IPS-18a (cell line): ENCODE data around the gene EFCAB6.

ENCODE experiments used
- H3K27ac ChIP-seq: one replicate; pipeline ENCODE4 v1.5.1; 2013; ENCODE audit warnings: low read length
- H3K27me3 ChIP-seq: one replicate; pipeline ENCODE4 v1.6.1; 2013; ENCODE audit warnings: mild to moderate bottlenecking, low read length; ENCODE audit not compliant: control insufficient read depth, insufficient read depth
- H3K36me3 ChIP-seq: one replicate; pipeline ENCODE4 v1.6.1; 2013; ENCODE audit warnings: low read depth, low read length; ENCODE audit not compliant: control insufficient read depth
- H3K4me1 ChIP-seq: one replicate; pipeline ENCODE4 v1.6.1; 2013; ENCODE audit warnings: low read depth, low read length; ENCODE audit not compliant: control insufficient read depth
- H3K4me3 ChIP-seq: one replicate; pipeline ENCODE4 v1.5.1; 2013; ENCODE audit warnings: low read length
- H3K9ac ChIP-seq: one replicate; pipeline ENCODE4 v1.6.1; 2013; ENCODE audit warnings: mild to moderate bottlenecking, low read length, moderate library complexity
- H3K9me3 ChIP-seq: one replicate; pipeline ENCODE4 v1.6.1; 2013; ENCODE audit warnings: low read depth, low read length; ENCODE audit not compliant: control insufficient read depth

The EFCAB6 gene

GRCh38 chr22:43506487-43506886, 305.6 kb downstream of the EFCAB6 start:
- no peak overlapping the region for H3K27ac ChIP-seq
- H3K9ac ChIP-seq = no peak overlapping the region
- no peaks in the 10 kb centered on the region for H3K4me1 ChIP-seq
- H3K4me3 ChIP-seq = no peak overlapping the region
- H3K9me3 ChIP-seq = no peaks in the 10 kb centered on the region
- no peaks in the 10 kb centered on the region for H3K27me3 ChIP-seq
- no peaks in the 10 kb centered on the region for H3K36me3 ChIP-seq

- H3K36me3 ChIP-seq = no peaks in the 10 kb centered on the region
- no peaks in the 10 kb centered on the region for H3K27me3 ChIP-seq
- H3K4me1 ChIP-seq = no peaks in the 10 kb centered on the region
- no peak overlapping the region for H3K9ac ChIP-seq
- no peaks in the 10 kb centered on the region for H3K9me3 ChIP-seq
- no peak overlapping the region for H3K4me3 ChIP-seq
- no peak overlapping the region for H3K27ac ChIP-seq
These were observed 306.2 kb downstream of the EFCAB6 start for GRCh38 chr22:43505896-43506295.

GRCh38 chr22:43505423-43505822, 306.7 kb downstream of the EFCAB6 start:
- Histone ChIP-seq H3K27me3 (no peaks in the 10 kb centered on the region), H3K4me1 (no peaks in the 10 kb centered on the region), H3K27ac (no peak overlapping the region), H3K9me3 (no peaks in the 10 kb centered on the region), H3K9ac (no peak overlapping the region), H3K36me3 (no peaks in the 10 kb centered on the region), H3K4me3 (no peak overlapping the region)

GRCh38 chr22:43504666-43505261, 307.3 kb downstream of the EFCAB6 start:
- no peaks in the 10 kb centered on the region for H3K36me3 ChIP-seq
- H3K4me1 ChIP-seq = no peaks in the 10 kb centered on the region
- no peaks in the 10 kb centered on the region for H3K9me3 ChIP-seq
- no peaks in the 10 kb centered on the region for H3K27me3 ChIP-seq
- H3K9ac ChIP-seq = no peak overlapping the region
- no peak overlapping the region for H3K27ac ChIP-seq
- H3K4me3 ChIP-seq = no peak overlapping the region

GRCh38 chr22:43504068-43504467, 308.0 kb downstream of the EFCAB6 start:
- Histone ChIP-seq H3K27me3 (no peaks in the 10 kb centered on the region), H3K9ac (no peak overlapping the region), H3K4me3 (no peak overlapping the region), H3K36me3 (no peaks in the 10 kb centered on the region), H3K4me1 (no peaks in the 10 kb centered on the region), H3K9me3 (no peaks in the 10 kb centered on the region), H3K27ac (no peak overlapping the region)

- H3K27me3 ChIP-seq = no peaks in the 10 kb centered on the region
- no peaks in the 10 kb centered on the region for H3K9me3 ChIP-seq
- H3K4me1 ChIP-seq = no peaks in the 10 kb centered on the region
- no peak overlapping the region for H3K4me3 ChIP-seq
- H3K27ac ChIP-seq = no peak overlapping the region
- H3K36me3 ChIP-seq = no peaks in the 10 kb centered on the region
- no peak overlapping the region for H3K9ac ChIP-seq
These were observed 309.7 kb downstream of the EFCAB6 start for GRCh38 chr22:43502306-43502874.

GRCh38 chr22:43501878-43502277, 310.2 kb downstream of the EFCAB6 start:
- no peak overlapping the region for H3K4me3 ChIP-seq
- H3K36me3 ChIP-seq = no peaks in the 10 kb centered on the region
- no peaks in the 10 kb centered on the region for H3K27me3 ChIP-seq
- no peaks in the 10 kb centered on the region for H3K4me1 ChIP-seq
- H3K9ac ChIP-seq = no peak overlapping the region
- no peak overlapping the region for H3K27ac ChIP-seq
- H3K9me3 ChIP-seq = no peaks in the 10 kb centered on the region

- no peaks in the 10 kb centered on the region for H3K27me3 ChIP-seq
- no peaks in the 10 kb centered on the region for H3K4me1 ChIP-seq
- H3K9ac ChIP-seq = no peak overlapping the region
- H3K9me3 ChIP-seq = no peaks in the 10 kb centered on the region
- H3K36me3 ChIP-seq = no peaks in the 10 kb centered on the region
- no peak overlapping the region for H3K4me3 ChIP-seq
- H3K27ac ChIP-seq = no peak overlapping the region
These were observed 311.0 kb downstream of the EFCAB6 start for GRCh38 chr22:43500792-43501785.

- Histone ChIP-seq H3K9ac (no peak overlapping the region), H3K4me3 (no peak overlapping the region), H3K27me3 (no peaks in the 10 kb centered on the region), H3K4me1 (no peaks in the 10 kb centered on the region), H3K27ac (no peak overlapping the region), H3K9me3 (no peaks in the 10 kb centered on the region), H3K36me3 (no peaks in the 10 kb centered on the region)
These were observed 313.2 kb downstream of the EFCAB6 start for GRCh38 chr22:43498856-43499253.

- Histone ChIP-seq H3K27me3 (no peaks in the 10 kb centered on the region), H3K4me3 (no peak overlapping the region), H3K27ac (no peak overlapping the region), H3K36me3 (no peaks in the 10 kb centered on the region), H3K9me3 (no peaks in the 10 kb centered on the region), H3K4me1 (no peaks in the 10 kb centered on the region), H3K9ac (no peak overlapping the region)
These were observed 313.9 kb downstream of the EFCAB6 start for GRCh38 chr22:43497956-43498855.

- no peaks in the 10 kb centered on the region for H3K27me3 ChIP-seq
- no peak overlapping the region for H3K27ac ChIP-seq
- H3K9ac ChIP-seq = no peak overlapping the region
- no peak overlapping the region for H3K4me3 ChIP-seq
- no peaks in the 10 kb centered on the region for H3K36me3 ChIP-seq
- no peaks in the 10 kb centered on the region for H3K9me3 ChIP-seq
- H3K4me1 ChIP-seq = no peaks in the 10 kb centered on the region
These were observed 318.8 kb downstream of the EFCAB6 start for GRCh38 chr22:43493297-43493696.
